ENCODE measurements around the gene IGFBP6.
A peak's percentile ranks its signal among the peaks of the same experiment; 100 is the strongest.
"Not testable (repeated sequence)": the region's sequence is repeated elsewhere in the genome, so short reads cannot be mapped to it uniquely, and the experiment has no call there.

The IGFBP6 gene

DNA sequence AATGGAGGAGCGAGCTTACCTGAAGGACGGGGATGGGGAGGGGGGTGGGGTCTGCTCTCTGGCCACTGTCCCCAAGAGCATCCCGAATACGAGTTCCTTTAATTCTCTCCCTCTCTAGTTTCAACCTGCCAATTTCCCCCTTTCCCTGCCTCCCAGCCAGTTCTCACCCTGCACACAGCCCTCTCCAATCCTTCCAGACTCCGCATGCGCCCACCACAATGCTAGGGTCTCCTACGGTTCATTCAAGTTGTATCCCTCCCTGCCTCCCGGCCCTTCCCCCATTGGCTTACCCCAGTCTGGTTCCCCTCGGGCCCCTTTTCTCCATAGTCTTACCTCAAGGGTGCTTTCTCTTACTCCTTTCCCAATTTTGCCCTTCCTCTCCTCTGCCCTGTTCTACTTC, 708 bp upstream of the IGFBP6 start:
- no peak for DNase-seq (ENCODE audit: low read depth)

DNA sequence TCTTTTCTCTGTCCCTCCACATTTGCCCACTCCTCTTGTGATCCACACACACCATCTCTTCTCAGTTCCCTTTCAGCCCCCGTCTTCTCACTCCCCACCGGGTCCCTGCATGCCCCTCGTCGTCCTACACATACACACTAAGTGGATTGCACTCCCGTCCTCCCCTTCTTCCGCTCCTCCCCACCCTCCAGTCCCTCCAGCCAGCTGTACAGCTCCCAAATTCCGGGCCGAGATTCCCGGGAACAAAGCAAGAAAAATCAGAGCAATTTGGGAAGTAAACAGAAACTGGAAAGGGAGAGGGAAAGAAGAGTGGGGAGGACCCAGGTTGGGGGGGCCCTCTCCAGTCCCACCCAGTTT, 282 bp upstream of the IGFBP6 start:
- no peak for DNase-seq (ENCODE audit: low read depth)

DNA sequence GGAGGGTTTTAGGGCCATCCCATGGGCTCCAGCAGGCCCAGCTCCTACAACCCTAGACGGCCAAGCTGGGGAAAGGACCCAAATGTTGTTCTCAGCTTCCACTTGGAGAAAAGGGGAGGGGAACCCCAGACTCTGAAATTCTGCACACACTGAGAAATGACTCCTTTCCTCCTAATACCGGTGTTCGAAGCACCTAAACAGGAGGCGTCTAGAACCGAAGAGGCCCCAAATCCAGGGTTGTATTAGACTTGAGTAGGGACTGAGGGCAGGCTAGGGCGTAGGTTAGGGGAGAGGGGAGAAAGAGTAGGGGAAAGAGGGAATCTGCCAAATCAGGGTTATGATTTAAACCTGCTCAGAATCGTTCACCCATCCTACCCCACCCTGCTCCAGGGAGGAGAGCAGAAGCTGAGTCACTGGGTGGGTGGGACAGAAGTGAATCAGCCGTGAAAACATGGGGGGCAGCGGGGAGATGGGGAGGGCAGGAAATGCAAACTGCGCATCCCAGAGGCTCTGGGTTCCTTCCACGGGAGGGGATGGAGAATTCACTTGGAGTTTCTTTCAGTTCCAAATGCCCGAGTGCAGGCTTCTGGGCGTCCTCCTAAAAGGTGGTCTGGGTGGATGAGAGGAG, 1.0 kb downstream of the IGFBP6 start:
- no peak for DNase-seq (ENCODE audit: low read depth)

DNA sequence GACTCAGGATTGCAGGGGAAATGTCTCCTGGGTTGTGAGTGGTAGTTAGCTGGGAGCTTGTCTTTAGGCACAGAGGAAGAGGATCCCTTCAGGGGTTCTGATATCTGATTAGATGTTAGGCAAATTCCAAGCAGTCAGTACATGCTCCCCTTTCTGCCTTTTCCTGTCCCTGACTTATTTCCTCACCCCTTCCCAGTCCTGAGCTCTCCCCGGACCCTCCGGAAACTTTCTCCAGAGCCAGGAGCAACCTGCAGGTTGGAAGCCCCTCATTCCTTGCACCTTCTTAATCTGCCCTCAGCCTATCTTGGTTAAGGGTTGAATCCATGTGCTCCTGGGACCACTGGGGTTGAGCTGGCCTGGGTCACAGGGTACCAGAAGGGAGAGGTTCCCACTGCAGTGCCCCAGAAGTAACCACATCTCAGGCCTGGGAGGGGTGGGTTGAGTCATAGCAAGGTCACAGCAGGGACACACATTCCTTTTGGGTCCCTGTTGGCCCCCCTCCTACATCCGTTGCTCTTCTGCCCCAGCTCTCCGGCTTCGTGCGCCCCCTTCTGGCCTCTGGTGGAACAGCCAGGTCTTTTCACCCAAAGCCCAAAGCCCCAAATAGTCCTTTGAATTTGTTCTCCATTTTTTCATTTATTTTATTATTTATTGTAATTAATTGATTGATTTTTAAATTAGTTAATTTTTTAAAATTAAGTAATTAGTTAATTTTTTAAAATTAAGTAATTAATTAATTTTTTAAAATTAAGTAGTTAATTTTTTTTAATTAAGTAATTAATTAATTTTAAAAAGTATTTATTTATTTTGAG, 1.8 kb downstream of the IGFBP6 start:
- DNase-seq (ENCODE audit: low read depth): peak; percentile 90

DNA sequence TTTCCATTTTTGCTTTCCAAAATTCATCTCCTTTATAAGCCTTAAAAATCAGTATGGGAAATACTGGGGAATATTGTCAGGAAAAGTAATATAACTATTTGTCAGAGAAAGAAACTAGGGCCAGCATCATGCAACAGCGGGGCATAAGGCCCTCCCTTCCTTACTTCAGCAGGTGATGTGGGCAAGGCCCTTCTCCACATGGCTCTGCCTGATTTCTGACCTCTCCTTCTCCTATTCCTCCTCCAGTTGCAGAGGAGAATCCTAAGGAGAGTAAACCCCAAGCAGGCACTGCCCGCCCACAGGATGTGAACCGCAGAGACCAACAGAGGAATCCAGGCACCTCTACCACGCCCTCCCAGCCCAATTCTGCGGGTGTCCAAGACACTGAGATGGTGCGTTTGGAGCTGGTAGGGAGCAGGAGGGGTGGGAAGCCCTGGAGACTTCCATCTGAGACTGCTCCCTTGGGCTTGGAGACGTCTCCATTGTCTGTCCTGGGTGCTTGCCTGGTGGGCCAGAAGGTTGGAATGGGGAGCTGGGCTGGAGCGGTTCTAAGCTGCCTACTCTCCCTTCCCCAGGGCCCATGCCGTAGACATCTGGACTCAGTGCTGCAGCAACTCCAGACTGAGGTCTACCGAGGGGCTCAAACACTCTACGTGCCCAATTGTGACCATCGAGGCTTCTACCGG, 3.1 kb downstream of the IGFBP6 start:
- no peak for DNase-seq (ENCODE audit: low read depth)

DNA sequence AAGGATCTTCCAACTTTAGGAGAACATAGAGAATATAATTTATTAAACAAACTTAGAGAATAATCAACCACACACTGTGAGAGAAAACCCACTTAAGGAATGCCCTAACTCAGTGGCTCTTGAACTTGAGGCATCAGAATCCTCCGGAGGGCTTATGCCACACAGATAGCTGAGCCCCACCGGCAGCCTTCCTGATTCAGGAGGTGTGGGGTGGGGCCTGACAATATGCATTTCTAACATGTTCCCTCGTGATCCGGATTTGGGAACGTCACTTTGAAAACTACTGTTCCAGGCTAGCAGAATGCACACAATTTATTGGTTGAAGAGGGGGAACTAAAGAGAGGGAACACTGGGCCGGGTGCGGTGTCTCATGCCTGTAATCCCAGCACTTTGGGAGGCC, 3.8 kb downstream of the IGFBP6 start:
- no peak for DNase-seq (ENCODE audit: low read depth)

DNA sequence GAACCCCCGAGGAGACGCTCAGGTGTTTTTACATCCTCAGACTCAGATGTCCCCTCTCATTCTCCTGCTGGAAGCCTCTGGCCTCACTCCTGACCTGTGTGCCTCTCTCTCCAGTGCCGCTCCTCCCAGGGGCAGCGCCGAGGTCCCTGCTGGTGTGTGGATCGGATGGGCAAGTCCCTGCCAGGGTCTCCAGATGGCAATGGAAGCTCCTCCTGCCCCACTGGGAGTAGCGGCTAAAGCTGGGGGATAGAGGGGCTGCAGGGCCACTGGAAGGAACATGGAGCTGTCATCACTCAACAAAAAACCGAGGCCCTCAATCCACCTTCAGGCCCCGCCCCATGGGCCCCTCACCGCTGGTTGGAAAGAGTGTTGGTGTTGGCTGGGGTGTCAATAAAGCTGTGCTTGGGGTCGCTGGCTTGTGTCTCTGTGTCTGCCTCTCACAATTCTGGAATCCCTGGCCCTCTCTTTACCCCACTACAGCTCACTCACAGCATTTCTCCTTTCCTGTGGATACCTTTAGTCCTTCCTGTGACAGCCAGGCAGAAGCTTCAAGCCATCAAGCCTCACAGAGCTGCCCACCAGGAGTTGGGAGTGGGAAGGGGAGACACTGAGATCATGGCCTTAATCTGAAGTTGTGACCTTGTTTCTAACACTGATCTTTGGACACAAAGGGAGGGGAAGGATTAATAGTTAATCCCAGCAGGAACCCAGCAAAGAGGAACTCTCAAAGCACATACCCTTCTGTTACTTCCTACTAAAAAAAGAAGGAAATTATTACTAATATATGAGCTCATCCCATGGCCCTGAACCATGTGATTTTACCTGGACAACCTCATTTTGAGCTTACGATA, 4.7 kb downstream of the IGFBP6 start:
- DNase-seq (ENCODE audit: low read depth): no peak

DNA sequence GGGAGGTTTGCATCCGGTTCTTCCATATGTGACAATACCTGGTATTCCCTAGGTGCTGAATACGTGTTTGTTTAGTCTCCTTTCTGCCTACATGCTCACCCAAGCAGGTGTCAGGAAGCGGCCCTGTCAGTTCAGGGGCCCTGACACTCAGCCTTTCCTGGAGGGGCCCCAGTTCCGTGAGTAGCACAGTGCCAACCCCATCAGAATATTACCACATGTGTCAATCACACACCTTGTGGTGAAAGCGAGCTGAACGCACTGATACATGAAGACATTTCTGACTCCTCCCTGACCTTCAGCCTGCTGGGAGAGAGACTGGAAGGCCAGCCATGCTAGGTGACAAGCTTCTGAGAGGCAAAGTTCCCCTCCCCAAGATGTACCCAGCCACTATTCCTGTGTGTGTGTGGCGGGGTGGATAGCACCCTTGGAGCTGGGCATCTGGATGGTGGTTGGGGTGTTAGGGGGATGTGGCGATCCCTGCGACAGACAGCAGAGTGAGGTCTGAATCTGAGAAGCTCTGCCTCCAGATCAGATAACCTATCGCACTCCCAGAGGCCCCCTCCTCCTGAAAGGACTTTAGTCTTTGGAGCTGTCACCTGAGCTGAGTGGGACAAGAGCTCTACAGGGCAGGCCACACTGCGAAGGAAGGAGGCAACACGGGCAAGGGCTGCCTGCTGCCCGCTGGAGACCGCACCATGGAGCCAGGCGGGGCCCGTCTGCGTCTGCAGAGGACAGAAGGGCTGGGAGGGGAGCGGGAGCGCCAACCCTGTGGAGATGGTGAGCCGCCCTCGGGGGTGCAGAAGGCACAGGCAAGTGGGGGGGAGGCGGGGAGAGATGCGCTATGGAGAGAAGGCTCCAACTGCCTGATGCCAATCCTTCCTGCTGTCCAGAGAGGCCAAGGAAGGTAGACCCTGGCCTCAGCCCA, 5.7 kb downstream of the IGFBP6 start, which contains the start of gene SOAT2:
Gene SOAT2, plus strand, starts transcription at position 604 of the 925 bp plus-strand sequence. Its CDS starts 92 bp downstream, at position 696.
- DNase-seq (ENCODE audit: low read depth): peak; percentile 30

DNA sequence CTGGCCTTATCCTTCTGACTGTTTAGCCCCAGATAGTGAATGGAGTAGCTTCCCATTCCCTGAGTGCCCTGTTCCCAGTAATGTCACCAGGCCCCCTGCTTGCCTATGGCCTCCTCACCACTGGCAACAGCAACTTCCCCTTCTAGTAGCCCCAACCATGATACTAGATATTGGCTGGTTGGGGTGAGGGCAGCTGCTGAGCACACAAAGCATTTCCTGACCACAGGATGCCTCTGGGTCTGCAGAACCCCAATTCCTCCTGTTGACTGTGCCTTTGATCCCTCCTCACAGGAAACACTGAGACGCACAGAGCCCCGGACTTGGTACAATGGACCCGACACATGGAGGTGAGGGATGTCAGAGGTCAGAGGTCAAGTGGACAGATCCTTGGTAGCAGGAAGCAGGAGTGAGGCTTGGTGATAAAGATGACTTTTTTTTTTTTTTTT, 6.4 kb downstream of the IGFBP6 start:
- DNase-seq (ENCODE audit: low read depth): no peak

DNA sequence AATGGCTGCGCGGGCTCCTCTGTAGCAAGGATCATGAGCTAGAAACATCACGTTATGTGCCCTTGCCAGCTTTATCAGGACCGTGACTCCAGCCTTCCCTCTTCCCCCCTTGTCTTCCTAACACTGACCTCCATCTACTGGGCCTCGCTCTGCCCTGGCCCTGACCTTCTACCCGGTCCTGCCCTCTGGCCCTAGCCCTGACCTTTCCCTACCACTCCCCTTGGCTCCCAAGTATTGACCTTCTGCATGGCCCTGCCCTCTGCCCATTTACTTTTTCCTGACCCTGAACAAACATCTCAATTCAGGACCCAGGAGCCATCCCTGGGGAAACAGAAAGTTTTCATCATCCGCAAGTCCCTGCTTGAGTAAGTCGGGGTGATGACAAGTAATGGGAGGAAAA, 7.8 kb downstream of the IGFBP6 start:
- DNase-seq (ENCODE audit: low read depth): no peak

DNA sequence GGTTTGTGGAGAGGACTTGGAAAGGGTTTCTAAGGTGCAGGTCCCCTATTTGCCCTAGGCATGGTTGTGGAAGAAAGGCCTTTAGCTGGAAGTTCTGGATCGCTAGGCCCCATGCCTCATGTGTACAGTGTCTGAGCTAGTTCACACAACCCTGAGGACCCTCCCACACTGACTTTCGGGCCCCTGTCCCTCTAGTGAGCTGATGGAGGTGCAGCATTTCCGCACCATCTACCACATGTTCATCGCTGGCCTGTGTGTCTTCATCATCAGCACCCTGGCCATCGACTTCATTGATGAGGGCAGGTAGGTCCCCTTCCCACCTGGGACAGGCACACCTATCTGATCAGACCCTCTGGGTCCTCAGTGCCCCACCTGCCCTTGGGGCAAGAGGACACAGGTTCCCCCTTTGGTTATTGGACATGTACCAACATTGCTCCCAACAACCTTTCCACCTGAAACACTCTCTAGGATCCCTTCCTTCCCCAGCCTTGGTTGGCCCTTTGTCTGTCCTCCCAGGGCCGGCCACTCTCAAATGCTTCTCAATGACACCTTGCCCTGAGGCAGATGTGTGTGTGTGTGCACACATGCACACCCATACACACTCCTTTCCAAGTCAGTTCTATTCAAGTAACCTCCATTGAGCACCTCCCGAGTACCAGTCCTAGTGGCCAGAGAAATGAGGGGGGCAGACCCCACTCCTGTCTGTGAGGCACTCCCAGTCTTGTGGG, 8.4 kb downstream of the IGFBP6 start:
- no peak for DNase-seq (ENCODE audit: low read depth)

DNA sequence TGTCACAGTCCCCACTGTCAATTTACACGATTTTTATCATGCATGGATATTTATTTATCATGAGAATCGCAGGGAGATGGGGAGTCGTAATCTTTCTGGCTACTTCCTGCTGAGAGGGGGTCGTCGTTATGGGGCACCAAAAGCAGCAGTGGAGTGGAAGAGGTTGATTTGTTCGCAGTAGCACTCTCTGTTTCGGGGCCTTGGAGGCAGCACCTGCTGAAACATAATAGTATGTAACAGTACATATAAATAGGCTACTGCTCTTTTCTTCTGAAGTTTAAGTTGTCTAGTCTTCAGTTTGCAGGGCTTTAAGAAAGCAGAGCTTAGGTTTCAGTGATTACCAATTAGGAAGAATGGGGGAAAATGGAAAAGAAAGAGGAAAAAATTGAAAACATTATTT, 9.7 kb downstream of the IGFBP6 start:
- no peak for DNase-seq (ENCODE audit: low read depth)

DNA sequence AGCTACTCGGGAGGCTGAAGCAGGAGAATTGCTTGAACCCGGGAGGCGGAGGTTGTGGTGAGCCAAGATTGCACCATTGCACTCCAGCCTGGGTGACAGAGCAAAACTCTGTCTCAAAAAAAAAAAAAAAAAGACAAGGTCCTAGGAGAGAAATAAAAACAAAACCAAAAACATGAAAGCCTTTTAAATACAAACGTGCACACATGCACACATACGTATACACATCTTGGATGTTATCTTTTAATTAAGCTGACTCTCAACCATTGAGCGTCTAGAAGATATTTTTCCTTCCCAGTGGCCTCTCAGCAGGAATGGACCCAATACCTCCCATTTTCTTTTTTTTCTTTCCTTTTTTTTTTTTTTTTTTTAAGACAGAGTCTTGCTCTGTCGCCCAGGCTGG, 15.0 kb downstream of the IGFBP6 start:
- DNase-seq (ENCODE audit: low read depth): not testable (repeated sequence)

DNA sequence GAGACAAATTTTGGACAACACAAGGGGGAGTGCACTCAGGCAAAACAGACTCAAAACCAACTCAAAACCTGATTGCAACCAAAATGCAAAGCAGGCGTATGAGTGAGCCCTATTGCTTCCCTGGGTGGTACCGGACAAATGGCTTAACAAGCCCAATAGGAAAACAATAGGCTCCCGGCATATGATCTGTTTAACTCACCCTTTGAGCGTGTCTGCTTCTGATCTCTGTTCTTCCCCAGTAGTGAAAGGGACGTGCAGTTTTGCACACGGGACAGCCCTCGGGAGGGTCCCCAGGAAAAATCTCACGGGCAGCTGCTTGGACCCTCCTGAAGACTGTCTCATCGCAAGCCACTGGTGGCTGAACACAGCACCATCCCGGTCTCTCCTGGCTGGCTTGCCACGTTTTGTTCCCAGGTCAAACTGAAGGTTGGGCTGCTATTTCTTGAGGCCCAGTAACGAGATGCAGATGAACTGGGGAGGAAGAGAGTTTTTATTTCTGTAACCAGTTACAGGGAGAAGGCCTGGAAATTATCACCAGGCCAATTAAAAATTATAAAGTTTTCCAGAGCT, 15.8 kb downstream of the IGFBP6 start:
- DNase-seq (ENCODE audit: low read depth): no peak

DNA sequence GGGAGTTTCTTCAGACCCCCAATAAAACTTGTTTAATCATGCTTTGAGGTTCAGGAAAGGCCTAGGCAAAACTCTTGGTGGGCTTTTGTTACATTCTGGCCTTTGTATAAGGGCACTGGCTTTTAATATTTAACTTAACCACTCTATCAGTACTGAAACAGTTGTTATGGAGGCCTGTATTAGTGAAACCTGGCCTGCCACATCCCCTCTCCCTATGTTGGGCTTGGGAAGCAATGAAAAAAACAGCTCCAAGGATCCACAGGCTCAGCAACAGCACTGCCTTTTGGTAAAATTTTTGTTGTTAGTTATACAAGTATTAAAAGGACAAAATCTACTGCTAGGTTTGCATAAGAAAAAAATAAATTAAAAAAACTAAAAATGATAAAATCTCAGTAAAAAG, 16.5 kb downstream of the IGFBP6 start:
- DNase-seq (ENCODE audit: low read depth): no peak

DNA sequence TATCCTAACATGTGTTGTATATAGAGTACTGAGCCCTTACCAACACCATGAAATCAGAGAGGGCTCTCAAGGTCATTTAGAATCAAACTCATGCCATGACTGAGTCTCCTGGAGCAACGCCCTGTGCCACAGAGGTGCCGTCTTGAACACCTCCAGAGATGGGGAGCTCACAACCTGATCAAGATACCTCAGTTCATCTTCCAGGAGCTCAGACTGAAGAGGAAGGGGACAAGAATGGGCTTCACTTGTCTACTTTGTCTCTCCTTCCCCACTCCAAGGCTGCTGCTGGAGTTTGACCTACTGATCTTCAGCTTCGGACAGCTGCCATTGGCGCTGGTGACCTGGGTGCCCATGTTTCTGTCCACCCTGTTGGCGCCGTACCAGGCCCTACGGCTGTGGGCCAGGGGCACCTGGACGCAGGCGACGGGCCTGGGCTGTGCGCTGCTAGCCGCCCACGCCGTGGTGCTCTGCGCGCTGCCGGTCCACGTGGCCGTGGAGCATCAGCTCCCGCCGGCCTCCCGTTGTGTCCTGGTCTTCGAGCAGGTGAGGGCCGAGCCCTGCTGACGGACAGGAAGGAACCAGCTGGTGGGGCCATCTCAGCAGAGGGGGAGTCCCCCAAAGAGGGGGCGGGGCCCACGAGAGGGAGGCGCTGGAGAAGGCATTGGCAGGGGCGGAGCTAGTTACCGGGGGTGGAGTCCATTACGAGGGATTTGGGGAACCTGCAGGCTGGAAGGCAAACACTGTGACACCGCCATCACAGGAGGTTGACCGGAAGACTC, 17.8 kb downstream of the IGFBP6 start:
- DNase-seq (ENCODE audit: low read depth): no peak

DNA sequence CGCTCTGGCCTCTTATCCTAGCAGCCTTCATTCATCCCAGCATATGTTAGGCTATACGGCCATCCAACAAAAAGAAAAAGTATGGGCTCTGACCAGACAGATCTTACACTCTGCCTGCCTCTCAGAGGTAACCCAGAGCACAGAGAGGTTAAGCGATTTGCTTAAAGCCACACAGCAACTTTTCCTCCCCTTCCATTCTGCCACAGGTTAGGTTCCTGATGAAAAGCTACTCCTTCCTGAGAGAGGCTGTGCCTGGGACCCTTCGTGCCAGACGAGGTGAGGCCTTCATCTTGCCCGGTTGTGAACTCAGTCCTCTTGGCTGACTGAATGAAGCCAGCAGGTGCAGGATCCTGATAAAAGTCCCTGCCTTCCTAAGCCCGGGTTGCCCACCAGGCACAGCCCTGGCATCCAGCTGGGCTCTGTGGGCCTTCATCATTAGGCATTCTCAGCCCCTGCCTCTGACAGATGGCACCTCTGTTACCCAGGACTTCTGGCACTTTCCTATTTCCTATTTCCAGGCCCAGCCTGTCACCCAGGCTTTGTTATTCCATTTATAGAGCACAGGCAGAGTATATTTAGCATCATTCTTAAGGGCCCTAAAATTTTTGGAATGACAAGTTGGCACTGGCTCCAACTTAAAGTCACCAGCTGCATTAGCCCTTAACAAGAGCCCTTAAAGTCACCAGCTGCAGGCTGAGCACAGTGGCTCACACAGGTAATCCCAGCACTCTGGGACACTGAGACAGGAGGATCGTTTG, 18.6 kb downstream of the IGFBP6 start:
- DNase-seq (ENCODE audit: low read depth): no peak

DNA sequence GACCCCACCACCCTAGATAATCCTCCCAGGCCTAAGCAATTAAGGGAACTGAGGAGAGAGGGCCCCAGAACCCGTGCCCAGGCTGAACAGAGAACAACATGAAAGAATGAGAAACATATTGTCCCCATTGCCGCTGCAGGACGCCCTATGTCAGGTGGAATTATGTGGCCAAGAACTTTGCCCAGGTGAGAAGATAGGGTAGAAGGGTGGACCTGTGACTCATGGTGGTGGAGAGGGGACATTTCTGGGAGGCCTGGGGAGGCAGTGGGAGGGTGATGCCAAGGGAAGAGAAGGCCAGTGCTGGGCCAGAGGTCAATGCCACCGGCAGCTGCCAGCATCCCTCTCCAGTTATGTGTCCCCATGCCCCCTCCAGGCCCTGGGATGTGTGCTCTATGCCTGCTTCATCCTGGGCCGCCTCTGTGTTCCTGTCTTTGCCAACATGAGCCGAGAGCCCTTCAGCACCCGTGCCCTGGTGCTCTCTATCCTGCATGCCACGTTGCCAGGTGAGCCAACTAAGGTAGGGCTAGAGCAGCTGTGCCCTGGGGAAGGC, 21.4 kb downstream of the IGFBP6 start:
- no peak for DNase-seq (ENCODE audit: low read depth)

Data from activated T-cell treated with anti-CD3 and anti-CD28 coated beads for 1 hour (primary cell).